ENCODE measurements around the gene ZNF438.
"Not testable (repeated sequence)": the region's sequence is repeated elsewhere in the genome, so short reads cannot be mapped to it uniquely, and the experiment has no call there.

ZNF438 gene, protein sequence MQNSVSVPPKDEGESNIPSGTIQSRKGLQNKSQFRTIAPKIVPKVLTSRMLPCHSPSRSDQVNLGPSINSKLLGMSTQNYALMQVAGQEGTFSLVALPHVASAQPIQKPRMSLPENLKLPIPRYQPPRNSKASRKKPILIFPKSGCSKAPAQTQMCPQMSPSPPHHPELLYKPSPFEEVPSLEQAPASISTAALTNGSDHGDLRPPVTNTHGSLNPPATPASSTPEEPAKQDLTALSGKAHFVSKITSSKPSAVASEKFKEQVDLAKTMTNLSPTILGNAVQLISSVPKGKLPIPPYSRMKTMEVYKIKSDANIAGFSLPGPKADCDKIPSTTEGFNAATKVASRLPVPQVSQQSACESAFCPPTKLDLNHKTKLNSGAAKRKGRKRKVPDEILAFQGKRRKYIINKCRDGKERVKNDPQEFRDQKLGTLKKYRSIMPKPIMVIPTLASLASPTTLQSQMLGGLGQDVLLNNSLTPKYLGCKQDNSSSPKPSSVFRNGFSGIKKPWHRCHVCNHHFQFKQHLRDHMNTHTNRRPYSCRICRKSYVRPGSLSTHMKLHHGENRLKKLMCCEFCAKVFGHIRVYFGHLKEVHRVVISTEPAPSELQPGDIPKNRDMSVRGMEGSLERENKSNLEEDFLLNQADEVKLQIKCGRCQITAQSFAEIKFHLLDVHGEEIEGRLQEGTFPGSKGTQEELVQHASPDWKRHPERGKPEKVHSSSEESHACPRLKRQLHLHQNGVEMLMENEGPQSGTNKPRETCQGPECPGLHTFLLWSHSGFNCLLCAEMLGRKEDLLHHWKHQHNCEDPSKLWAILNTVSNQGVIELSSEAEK

DNA sequence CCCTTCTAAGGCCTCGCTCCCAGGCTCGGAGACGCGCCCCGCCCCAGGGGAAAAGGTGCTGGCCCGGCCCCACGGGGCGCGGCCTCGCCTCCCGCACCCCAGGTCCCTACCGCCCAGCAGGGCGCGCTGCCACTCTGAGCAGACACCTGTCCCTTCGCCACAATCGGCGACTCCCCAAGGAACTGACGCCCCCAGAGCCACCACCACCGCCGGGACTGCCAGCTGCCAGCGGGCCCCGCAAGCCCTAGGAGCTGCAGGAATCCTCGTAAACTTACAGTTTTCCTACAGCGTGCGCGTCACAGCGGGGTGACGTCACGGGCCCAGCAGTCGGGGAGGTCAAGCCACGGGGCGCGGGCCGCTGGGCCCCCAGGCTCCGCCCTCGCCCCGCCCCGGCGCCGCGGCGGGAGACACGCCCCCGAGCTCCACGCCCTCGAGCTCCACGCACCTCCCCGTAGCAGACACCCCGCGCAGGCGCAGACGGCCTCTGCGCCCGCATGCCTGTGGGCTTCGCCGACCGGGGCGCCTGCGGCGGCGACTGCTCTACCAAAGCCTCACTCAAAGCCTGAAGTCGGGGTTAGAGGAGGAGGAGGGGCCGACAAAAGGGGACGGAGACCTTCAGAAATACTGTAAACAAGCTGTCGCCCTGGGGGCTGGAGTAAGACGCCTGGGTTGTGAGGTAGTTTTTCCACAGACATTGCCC, at the start of gene ZNF438:
TSS of gene ZNF438 (minus strand) at position 308 of the 700 bp plus-strand sequence. CDS start 154,831 bp downstream, outside the sequence.
- FAIRE-seq: no peak

DNA sequence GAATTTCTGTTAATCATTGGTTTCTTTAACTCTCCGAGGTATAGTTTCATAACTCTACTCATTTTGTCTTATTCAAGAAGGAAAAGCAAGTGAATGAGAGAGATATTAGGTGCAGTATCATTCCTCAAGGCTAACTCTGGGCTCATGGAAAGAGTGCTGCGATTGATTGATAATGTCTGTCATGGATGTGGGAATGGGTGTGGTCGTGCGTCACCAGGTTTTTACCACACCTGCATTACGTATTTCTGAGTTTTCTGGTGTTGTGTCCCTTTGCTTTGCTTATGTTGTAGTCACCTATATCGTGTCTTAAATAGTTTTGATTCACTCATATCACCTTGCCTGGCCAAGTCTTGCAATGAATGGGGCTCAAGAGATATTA, 44.9 kb upstream of the ZNF438 start:
- no peak for FAIRE-seq

DNA sequence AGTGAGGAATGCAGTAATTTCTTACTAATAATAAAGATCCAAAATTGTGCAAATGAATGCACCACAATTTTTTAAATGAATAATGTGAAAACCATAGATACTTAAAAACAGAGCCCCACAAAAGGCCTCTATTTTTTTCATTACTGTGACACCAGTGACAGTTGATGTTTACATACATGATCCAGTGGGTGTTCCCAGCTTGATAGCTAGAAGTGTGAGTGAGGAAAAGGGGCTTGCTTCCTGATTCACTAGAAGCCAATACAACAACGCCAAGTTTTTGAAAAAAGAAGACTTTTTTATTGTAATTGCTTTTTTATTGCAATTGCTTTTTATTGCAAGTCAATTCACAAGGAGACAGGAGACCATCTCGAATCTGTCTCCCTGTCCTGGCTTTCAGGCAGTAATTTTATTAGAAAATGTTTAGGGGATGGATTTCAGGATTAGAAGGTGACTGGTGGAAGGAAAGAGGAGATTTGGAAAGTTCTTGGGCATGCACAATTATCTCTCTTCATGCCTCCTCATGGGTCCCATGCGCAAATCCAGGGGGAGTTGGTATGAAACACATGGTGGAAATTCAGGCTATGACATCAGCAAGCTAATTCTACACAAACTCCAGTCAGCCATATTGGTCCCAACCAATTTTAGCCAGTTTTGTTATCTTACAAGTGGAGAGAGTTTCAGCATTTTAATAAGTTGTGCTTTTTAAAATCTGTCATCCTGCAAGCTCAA, 44.4 kb upstream of the ZNF438 start:
- FAIRE-seq: no peak

DNA sequence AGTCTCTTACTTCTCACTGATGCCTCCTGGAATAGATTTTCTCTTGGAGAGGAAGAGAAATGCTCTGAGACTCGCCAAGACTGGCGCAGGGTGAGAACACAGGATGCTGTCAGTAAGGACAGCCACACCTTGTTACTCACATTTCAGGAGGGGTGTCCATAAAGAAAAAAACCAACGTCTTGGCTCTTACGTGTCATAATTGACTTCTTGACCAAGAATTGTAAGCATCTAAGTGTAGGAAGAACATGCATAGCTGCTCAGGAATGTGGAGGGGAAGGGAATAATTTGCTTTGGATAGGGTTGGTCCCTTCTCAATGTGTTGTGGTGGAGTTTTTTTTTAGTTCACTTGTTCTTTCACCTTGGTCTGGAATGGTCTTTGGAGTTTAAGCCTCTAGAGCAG, 43.8 kb upstream of the ZNF438 start:
- no peak for FAIRE-seq

DNA sequence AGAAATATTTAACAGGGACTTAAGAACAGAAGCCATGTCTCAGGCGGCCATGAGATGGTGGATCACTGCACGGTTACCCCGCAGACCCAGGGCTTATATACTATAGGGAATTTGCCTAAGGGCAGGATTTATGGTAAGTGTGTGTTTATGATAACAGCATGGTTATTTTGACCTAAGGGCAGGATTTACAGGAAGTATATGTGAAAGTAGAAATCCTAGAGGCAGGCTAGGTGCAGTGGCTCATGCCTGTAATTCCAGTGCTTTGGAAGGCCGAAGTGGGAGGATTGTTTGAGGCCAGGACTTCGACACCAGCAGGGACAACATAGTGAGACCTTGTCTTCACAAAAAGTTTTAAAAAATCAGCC, 43.0 kb upstream of the ZNF438 start:
- no peak for FAIRE-seq

DNA sequence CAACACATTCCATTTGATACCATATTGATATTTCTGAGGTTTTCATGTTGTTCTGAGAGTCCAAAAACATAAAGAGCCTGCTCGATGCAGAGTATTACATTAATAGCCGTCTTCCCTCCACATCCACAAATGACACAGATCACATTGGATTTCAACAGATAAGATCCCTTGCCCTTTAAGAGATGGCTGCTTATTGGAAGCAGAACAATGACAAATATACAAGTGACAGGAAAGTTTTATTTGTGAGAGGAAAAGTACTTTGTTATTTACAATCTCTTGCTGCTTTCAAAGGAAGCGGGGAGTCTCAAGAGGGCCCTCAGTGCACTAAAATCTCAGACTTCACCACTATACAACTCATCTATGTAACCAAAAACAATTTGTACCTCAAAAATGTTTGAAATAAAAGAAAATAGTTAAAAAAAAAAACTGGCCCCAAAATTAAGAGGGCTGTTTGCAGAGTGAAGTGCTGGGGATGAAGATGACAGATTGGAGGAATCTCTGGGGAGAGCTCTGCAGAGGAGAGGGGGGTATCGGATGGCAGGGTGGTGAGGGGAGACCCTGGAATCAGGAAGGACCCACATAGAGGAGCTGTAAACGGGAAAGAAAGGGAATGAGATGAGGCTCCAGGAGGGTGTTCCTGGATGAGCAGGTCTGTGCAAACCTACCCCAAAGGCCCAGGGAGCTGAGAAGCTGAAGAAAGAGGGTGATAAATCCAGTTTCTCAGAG, 42.5 kb upstream of the ZNF438 start:
- FAIRE-seq: no peak

DNA sequence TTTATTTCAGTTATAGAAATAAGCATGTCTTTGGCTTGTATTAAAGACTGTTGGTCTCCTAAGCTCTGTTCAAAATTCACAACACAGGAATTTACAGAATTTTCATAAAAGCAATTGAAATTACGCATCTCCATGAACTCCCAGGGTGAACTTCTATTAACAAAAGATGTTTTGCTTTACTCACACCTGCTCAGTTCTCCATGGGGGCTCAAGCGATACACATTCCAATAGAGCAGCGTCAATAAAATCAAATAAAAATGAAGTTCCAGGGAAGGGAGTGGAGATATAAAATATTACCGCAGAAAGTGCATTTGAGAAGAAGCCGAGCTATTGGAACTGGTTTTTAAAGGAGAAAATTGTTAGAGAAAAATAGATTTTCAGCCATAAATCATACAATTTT, 41.5 kb upstream of the ZNF438 start:
- no peak for FAIRE-seq

DNA sequence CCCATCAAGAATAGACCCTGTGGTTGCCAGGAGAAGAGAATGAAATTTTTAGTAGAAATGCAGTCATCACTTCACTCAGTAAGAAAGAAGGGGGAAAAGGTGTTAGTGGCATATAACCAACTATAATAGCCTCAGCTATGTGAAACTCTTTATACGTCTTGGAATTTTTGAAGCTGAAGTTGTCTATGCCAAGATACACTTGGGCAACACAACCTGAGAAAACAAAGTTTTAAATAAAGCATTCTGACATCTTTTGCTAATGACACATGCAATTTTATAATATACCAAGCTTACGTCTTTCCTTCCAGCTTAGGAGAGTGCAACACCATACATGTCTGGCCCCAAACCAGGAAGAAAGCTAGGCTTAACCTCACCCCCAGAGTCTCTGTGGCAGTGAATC, 40.8 kb upstream of the ZNF438 start:
- no peak for FAIRE-seq

DNA sequence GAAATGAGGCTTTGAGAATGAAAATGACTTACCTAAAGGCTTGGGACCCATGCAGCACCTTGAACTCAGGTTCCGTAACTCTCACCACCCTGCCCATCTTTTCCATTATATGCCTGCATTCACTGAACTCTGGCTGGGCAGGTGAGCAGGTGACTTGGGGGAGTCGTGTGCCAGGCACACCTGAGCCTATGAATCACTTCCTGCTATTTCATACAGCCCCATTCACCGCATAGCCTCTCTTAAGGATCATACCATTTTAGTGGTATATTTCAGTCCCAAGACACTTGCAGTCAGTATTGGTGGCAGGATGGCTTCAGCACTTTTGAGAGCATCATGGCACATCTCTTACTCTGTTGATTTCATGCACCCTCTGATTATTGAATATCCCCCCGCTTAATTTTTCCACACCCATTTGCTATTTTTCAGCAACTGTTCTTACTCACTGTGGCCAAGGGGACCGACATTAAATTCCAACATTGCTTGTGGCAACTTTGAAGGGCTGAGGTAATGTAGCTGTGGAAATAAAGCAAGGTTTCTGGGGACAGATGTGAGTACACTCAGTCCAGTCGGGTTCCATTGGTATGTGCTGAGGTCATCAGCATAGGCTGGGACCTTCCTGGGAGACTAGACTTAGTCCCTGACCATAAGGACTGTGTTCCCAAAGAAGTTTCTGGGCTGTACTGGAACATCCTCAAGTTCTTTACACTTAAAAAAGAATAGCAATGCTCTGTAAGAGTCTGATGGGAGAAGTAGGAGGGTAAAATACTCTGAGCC, 39.8 kb upstream of the ZNF438 start:
- no peak for FAIRE-seq

DNA sequence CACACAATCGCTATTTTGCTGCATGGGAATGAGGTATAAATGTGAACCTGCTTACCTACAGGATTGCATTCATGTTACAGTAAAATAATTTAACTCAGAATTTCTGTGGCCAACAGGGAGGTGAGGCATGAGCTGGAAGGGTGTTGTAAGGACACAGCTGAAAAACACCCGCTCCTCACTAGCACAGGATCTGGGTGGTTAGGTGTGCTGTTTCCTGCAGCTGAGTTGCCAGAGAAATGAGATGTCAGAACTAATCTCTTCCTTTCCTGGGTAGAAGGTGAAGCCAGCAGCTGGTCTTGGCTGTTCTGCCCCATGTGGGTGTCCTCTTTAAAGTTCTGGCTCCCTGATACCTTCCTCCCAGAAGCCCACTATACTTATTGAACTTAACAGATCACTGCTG, 39.0 kb upstream of the ZNF438 start:
- FAIRE-seq: no peak

DNA sequence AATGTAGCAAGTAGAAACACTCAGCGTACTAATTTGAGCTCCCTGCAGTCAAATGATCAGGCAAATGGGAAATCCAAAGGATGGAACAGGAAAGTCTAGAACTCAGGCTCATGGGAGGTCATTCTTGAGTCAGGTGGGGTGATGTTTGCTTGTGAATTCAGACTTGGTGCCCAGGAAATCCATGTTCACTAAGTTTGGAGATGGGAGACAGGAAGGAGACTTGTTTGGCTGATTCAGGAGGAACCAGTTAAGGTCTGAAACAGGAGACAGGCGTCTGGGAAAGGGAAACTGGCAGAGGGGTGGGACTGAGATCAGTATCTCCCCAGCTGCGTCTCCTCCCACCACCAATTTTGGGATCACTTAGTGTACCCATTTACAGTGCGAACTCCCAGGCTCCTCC, 38.4 kb upstream of the ZNF438 start:
- no peak for FAIRE-seq

DNA sequence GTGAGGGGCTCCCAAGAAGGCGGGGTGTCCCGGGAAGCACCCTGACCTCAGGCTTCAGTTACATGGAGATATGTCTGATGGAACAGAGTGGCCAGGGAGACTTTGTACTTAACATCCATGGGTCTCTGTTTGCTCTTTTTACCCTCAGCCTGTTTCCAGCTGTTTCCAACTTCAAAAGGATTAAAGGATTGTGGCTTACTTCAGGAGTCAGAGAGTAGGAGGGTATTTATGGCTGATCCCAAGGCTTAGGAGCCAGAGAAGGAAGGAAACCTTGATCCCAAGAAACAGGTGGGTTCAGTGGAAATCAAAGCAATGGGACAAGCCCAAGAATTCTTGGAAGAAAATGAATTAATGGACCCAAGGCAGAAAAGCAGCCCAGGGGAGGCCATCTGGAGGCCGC, 37.7 kb upstream of the ZNF438 start:
- FAIRE-seq: no peak

DNA sequence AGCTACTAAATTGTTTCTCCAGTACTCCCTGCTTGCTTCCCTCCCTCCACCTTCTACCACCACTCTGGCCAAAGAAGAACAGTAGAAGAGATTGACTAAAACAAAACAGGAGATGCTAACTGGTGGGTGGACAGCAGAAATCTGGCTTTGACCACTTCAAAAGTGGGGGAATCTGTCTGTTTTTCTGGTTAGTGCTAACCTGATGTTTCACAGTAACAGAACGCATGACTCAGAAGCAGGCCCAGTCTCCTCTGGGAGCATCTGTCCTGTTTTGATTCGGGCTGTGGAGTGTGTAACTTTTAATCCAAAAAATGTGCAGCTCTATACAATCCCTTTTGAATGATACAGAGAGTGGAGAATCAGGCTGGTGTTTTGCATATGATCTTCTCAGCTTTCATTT, 32.7 kb upstream of the ZNF438 start:
- no peak for FAIRE-seq

DNA sequence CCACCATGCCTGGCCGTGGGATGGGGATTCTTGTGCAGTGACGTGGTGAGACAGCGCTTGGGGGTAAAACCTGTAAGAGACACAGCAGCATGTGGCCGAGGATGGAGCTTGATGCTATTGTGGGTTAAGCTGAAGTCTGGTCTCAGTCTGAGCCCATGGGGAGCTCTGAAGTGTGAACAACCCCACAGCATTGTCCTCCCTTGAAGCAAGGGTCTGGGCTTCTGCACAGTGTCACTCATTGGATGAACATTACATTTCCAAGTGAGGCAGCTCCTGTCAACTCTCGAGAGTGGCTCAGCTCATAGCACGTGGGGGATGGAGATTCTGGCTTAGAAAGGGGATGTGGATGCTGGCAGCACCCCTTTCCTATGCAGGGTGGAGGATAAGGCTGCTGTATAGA, 32.2 kb upstream of the ZNF438 start:
- FAIRE-seq: no peak

DNA sequence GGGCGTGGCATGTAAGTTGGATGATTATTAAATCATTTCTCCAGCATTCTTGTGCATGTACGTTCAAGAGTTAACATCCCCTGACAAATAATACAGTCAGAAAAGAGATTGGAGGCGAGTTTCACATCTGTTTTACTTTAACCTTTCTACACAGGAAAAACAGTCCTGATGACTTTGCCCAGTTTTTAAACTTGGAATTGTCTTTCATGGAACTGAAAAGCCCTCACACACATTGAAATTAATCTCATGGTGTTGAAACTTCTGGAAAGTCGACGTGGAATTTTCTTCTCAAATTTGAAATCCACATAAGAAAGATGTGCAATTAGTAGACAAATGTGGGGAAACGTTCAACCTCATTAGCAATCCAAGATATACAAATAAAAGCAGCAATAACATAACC, 31.2 kb upstream of the ZNF438 start:
- no peak for FAIRE-seq

DNA sequence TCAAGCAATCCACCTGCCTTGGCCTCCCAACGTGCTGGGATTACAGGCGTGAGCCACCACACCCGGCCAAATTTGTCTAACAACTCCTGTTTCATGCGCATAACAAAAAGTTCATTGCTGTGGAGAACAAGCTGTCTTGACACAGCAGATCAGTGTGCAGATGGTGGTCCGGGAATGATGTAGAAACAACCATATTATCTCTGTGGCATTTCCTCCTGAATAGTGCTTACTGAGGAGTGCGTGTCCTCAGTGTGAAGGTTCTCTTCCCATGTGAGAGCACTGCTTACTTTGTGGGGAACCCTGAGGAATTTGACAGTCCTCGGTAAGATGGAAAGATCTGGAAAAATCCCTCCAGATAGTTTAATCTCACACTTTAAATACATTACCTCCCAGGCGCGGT, 30.3 kb upstream of the ZNF438 start:
- FAIRE-seq: no peak

DNA sequence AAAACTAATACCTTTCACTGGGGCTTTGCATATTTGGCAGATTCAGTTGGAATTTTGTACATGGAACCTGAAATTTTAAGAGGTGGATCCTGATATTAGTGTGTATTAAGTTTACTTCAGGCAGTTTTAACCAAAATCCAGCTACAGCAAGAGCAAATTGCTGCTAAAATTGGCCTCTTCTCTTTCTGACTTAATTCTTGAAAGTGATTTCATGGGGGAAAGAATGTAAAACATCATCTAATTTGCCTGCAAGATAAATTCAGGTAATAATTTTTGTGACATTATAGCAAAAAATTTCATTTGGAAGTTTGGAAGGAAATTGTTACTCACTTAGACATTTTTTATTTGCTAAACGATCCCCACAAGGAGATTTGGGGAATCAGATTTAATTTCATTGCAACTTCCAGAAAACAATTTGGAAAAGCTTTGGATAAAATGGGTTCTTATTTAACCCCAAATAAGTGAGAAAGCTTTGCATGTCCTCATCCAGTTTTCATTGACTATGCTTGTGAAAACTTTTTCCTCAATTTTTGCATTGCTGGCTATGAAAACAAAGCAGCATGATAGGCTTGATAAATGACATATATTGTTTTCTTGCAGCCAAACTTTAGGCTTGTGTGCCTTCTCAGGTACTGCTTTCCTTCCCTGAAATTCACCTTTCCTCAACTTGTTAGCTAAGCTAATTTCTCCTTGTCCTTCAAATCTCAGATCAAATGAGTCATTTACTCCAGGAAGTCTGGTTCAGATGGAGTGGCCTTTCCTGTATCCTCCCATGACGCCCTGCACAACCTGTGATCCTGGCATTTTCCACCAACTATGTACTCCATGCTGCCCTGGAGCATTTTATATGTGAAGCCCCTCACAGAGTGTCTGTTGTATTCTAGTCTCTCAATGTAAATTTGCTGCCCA, 27.4 kb upstream of the ZNF438 start:
- no peak for FAIRE-seq

DNA sequence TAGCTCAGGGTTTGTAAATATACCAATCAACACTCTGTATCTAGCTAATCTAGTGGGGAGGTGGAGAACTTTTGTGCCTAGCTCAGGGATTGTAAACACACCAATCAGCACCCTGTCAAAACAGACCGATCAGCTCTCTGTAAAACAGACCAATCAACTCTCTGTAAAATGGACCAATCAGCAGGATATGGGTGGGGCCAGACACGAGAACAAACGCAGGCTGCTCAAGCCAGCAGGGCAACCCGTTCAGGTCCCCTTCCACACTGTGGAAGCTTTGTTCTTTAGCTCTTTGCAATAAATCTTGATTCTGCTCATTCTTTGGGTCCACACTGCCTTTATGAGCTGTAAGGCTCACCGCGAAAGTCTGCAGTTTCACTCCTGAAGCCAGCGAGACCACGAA, 25.0 kb upstream of the ZNF438 start:
- not testable (repeated sequence) for FAIRE-seq

DNA sequence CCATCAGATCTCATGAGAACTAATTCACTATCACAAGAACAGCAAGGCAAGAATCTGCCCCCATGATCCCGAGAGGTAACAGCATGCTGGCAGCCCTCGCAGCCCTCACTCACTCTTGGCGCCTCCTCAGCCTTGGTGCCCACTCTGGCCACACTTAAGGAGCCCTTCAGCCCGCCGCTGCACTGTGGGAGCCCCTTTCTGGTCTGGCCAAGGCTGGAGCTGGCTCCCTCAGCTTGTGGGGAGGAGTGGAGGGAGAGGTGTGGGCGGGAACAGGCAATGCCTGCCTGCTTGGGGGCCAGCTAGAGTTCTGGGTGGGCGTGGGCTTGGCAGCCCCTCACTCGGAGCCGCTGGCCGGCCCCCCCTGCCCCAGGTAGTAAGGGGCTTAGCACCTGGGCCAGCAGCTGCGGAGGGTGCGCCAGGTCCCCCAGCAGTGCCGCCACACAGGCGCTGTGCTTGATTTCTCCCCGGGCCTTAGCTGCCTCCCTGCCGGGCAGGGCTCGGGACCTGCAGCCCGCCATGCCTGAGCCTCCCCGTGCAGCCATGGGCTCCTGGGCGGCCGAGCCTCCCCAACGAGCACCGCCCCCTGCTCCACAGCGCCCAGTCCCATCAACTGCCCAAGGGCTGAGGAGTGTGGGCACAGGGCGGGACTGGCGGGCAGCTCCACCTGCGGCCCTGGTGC, 24.0 kb upstream of the ZNF438 start:
- no peak for FAIRE-seq

DNA sequence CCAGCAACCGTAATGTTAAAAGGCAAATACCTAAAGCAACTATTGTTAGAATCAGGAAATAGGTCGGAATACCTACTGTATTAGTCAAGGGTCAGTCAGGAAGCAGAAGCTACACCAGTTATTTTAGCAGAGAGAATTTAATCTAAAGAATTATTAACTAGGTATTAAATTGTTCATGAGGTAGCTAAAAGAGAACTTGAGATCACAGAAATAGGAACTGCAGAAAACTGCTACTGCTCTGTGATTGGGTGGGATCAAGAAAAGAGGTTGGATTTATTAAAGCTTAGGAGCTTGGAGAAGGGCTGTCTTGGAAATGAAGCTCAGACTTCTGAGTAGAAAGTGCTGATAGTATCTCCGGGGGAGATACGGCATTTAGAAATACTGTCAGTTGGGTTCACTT, 20.0 kb upstream of the ZNF438 start:
- FAIRE-seq: no peak

All from islet of Langerhans (tissue), 1 donor.